Measurements from ENCODE around the gene PNPLA7. TPM values are rescaled to one million over a fixed set of nuclear protein-coding genes. Genes with fewer than 3 reads are reported as not detected.

PNPLA7 gene
- total RNA-seq, 4 donors from 2014 or later: 0.61 to 3.4 (median 0.91) TPM

DNA sequence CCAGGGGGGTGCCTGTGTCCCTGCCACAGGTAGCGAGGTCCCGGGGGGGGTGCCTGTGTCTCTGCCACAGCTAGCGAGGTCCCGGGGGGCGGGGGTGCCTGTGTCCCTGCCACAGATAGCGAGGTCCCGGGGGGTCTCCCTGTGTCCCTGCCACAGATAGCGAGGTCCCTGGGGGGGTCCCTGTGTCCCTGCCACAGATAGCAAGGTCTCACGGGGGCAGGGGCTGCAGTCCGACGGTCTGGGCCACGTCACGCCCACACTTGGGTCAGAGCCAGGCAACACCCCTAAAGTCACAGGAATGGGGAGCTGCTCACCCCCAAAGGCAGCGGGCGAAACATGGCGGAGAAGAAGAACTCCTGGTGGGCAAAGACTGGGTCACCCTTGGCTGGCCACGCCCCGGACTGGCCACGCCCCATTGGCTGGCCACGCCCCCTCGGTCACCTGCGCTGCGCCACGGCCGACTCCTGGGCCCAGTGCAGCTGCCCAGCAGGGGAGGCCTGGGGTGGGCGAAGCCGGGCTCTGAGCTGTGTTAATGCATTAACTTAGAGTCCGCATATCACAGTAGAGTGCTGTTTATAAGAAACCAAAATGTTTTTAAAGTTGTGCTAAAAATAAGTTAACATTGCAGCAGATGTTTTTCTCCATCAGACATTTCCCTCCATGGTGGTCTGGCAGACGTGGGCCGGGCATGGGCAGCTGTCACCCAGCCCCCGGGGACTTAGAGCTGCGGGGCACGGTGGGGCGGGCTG is 120.1 kb downstream of the PNPLA7 start:
- no peak for TF ChIP-seq POLR2A (IDR thresholded peaks at IDR 0.05)
- TF ChIP-seq, protein P1, sequence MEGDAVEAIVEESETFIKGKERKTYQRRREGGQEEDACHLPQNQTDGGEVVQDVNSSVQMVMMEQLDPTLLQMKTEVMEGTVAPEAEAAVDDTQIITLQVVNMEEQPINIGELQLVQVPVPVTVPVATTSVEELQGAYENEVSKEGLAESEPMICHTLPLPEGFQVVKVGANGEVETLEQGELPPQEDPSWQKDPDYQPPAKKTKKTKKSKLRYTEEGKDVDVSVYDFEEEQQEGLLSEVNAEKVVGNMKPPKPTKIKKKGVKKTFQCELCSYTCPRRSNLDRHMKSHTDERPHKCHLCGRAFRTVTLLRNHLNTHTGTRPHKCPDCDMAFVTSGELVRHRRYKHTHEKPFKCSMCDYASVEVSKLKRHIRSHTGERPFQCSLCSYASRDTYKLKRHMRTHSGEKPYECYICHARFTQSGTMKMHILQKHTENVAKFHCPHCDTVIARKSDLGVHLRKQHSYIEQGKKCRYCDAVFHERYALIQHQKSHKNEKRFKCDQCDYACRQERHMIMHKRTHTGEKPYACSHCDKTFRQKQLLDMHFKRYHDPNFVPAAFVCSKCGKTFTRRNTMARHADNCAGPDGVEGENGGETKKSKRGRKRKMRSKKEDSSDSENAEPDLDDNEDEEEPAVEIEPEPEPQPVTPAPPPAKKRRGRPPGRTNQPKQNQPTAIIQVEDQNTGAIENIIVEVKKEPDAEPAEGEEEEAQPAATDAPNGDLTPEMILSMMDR (IDR thresholded peaks at IDR 0.05): no peak
- DNase-seq: no peak
- intact Hi-C loops (cut with DNase I): loop anchor here (10.0 kb wide), 1 partner anchor 135 kb away; no protein-coding TSS in a partner anchor
- H3K4me3 ChIP-seq: no peak overlapping the region
- H3K9me3 ChIP-seq: no peaks in the 10 kb centered on the region
- H3K4me1 ChIP-seq: peaks cover 0 to 17% (median 0%) of the 10 kb centered on the region in 3 donors
- 40 to 51% methylated on average over 7 to 14 of the region's 34 CpGs for WGBS, 2 donors
- H3K27me3 ChIP-seq: peaks cover 0 to 17% (median 0%) of the 10 kb centered on the region in 4 donors
- H3K27ac ChIP-seq: no peak overlapping the region
- H3K36me3 ChIP-seq: no peaks in the 10 kb centered on the region

DNA sequence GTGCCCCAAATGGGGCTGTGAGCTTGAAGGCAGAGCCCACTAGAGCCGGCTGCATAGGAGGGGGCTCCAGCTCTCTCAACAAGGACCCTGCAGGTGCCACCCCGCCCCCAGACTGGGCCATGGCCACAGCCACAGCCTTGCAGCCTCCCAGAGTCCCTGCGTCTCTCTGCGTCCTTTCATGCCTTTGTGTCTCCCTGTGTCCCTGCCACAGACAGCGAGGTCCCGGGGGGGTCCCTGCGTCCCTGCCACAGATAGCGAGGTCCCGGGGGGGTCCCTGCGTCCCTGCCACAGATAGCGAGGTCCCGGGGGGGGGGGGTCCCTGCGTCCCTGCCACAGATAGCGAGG is 120.7 kb downstream of the PNPLA7 start:
- TF ChIP-seq POLR2A (IDR thresholded peaks at IDR 0.05): no peak
- TF ChIP-seq, protein P1 (IDR thresholded peaks at IDR 0.05): no peak
- intact Hi-C loops (cut with DNase I): no loop called here
- peaks cover 2 to 24% (median 2%) of the 10 kb centered on the region in 3 donors for H3K4me1 ChIP-seq
- H3K4me3 ChIP-seq: no peak overlapping the region
- no peaks in the 10 kb centered on the region for H3K36me3 ChIP-seq
- 40 to 80% methylated on average over 1 to 9 of the region's 14 CpGs for WGBS, 2 donors
- no peaks in the 10 kb centered on the region for H3K9me3 ChIP-seq
- peaks cover 0 to 11% (median 0%) of the 10 kb centered on the region in 4 donors for H3K27me3 ChIP-seq
- H3K27ac ChIP-seq: no peak overlapping the region
- no peak for DNase-seq

GRCh38 chr9:137428841-137429545 is 121.2 kb downstream of the PNPLA7 start:
- Histone ChIP-seq H3K27ac (no peak overlapping the region), H3K27me3 (peaks cover 0 to 6% (median 0%) of the 10 kb centered on the region in 4 donors), H3K9me3 (no peaks in the 10 kb centered on the region), H3K36me3 (no peaks in the 10 kb centered on the region), H3K4me3 (no peak overlapping the region), H3K4me1 (peaks cover 7 to 29% (median 7%) of the 10 kb centered on the region in 3 donors)
- TF ChIP-seq POLR2A (IDR thresholded peaks at IDR 0.05): no peak
- TF ChIP-seq, protein P1 (IDR thresholded peaks at IDR 0.05): no peak
- intact Hi-C loops (cut with DNase I): no loop called here
- no peak for DNase-seq
- 61% methylated on average over 9 of the region's 27 CpGs; no CpG with 5 or more reads in 1 of the 2 donors for WGBS, 2 donors

GRCh38 chr9:137428311-137428630 is 121.9 kb downstream of the PNPLA7 start:
- DNase-seq: no peak
- Histone ChIP-seq H3K4me3 (no peak overlapping the region), H3K27ac (no peak overlapping the region), H3K27me3 (peaks cover 0 to 6% (median 0%) of the 10 kb centered on the region in 4 donors), H3K9me3 (no peaks in the 10 kb centered on the region), H3K36me3 (no peaks in the 10 kb centered on the region), H3K4me1 (peaks cover 8 to 36% (median 14%) of the 10 kb centered on the region in 3 donors)
- TF ChIP-seq, protein P1 (IDR thresholded peaks at IDR 0.05): no peak
- no peak for TF ChIP-seq POLR2A (IDR thresholded peaks at IDR 0.05)
- intact Hi-C loops (cut with DNase I): no loop called here
- 60% methylated on average over 1 of the region's 6 CpGs; no CpG with 5 or more reads in 1 of the 2 donors for WGBS, 2 donors
